Activated gamma-delta T cell treated with anti-CD3 and anti-CD28 coated beads, Interleukin-2, amount 50 U/mL, for 16 hours (primary cell): ENCODE data around the gene ELL2.
"Not testable (repeated sequence)": the region's sequence is repeated elsewhere in the genome, so short reads cannot be mapped to it uniquely, and the experiment has no call there.

Experiments
- DNase-seq: peaks from one replicate; pipeline ENCODE4 v3.0.0-alpha.2; 2020; ENCODE audit warnings: low read depth

ELL2 gene

DNA sequence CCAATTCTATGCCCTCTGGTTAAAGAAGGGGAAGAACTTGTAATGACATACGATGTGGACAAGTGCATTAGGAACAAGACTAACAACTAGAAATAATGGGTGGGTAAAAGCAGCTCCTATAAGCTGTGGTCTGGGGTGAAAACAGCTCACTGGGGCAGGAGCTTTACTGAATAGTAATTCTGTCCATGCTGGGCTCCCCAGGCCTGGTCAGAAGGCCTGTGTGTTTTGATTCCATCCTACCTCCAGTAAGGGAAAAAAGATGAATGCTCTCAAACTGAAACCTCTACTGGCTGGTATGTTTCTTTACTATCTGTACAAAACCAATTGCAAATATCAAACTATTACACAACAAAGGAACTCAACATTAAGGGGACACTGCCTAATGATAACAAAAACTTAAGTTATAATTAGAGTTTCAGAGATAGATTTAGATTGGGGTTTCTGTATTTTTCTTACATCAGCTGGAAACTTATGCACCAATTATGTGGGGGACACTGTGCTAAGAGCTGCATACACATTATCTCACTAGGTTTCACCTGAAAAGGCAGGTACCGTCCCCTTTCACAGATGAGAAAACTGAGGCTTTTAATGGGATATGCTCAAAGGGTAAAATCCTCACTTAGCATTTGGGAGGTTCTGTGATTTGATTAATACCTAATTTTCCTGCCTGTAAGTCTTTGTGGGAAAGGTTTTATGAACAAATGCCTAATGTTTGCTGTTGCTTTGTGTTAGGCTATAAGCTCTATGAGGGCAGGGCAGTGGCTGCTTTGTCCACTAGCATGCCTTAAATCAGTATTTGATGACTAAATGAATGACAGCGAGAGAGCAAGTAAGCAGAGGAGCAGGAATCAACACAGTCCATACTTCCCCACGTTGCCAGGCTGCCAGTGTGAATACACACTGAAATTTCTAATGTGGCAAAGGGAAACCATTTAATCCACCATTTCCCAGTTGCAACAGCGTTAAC, 53.6 kb downstream of the ELL2 start:
- DNase-seq: no peak

DNA sequence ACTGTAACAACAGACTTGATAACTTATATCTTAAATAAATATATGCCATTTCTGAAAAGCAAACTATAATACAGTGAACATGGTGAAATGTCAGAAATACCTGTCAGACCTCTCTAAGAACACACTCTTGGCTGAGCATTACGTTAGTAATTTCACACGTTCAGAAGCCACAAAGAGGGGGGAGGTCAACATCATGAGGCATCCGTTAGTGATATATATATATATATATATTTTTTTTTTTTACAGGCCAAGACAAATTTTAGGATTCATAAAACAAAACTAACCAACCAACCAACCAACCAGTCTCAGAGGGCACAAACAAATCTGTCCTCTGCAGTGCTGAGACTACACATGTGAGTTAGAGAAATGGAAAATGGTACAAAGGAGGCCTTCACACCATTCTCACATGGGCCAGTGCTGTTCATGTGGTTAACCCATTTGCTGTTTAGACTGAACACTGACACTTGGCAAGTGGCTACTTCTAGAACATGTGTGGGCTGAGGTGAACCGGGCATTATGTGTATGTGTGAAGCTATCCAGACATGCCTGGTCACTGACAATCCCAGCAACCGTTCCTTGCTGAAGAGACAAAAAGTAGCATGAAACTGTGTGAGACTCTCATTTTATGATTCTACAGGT, 54.5 kb downstream of the ELL2 start:
- no peak for DNase-seq

DNA sequence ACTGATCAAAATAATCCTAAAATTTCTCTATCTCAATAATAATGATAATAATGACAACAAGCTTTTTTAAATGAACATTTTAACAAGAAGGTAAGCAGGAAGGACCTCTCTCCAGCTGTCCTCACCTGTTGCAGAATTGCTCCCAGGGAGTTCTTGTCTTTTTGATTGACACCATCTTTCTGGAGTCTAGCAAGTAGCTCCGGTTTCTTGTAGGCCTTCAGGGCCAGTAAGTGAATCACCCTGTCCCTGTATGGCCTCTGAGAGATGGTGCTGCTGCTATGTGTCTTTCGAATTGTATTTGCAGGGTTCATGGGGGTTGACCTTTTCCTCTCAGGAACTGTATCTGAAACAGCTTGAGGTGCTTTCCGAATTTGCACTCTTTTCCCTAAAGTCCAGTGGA, 55.3 kb downstream of the ELL2 start:
- DNase-seq: not testable (repeated sequence)

- no peak for DNase-seq
Observed at GRCh38 chr5:95904827-95905226, 56.8 kb downstream of the ELL2 start.

DNA sequence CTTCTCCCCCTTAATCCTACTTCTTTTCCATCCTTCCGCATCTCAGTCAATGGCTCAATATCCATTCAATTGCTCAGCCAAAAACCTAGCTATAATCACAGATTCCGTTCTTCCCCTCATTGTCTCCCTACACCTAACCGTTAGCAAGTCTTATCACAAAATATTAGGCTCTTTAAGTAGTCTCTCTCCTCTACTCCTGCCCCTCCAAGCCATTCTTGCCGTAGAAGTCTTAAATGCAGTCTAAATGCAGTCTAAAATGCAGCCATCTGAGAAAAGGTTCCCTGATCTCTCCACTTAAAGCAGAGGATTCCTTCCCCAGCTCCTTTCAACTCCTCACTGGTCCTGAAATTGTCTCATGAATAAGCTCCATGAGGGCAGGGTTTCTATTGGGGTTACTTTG, 57.8 kb downstream of the ELL2 start:
- DNase-seq: no peak

DNA sequence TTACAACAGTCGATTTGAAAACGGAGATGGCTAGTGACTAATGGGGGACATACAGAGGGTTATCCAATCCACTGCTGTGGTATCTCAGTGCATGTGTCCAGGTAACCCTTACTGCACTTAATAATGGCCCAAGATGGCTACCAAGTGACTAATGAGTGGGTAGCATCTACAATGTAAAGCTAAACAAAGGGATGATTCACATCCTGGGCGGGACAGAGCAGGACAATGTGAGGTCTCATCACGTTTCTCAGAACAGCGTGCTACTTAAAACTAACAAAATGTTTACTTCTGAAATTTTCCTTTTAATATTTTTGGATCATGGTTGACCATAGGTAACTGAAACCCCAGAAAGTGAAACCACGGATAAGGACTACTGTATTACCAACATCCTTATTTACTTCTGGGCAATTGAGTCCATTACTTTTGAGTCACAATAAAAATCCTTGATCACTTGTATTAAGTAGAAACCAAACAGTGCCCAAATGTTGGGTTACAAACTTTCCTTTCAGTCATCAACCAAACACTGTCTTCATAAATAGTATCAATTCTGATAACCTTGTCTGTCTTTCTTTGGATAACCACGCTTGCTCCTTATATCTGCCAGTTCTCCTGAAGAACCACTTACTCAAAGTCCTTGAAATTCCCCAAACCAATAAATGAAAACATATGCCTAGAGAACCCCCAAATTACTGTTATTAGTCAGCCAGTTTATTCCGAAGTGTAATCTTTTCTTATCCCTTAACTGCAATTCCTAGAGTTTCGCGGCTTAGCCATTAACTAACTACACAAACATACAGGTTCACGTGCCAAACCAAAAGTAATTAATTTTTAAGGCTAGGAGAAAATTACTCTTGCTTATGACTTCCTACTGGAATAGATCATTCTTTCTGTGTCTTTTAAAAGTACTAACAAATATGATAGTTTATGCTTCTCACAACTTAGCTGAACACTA, 59.7 kb downstream of the ELL2 start:
- no peak for DNase-seq

GRCh38 chr5:95900383-95900958, 61.2 kb downstream of the ELL2 start:
- no peak for DNase-seq

- DNase-seq: no peak
Observed at GRCh38 chr5:95899829-95900228, 61.8 kb downstream of the ELL2 start.

DNA sequence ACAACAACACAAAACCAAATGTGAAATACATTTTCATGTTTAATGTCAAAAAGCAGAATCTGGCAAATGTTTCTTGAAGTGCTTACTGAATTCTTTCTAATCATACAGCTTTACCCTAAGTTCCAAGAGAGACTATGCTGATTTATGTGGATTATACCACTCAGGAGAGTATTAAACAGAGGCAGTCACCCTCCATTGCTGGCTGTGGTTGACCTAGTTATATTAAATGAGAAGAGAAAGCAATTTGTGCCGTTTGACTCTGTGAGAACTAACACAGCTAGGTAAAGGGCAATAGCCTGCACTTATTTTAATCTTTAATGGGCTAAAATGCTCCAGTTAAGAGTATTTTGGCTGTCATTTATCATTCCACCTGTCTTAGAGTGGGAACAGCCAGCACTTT, 62.6 kb downstream of the ELL2 start:
- DNase-seq: no peak

DNA sequence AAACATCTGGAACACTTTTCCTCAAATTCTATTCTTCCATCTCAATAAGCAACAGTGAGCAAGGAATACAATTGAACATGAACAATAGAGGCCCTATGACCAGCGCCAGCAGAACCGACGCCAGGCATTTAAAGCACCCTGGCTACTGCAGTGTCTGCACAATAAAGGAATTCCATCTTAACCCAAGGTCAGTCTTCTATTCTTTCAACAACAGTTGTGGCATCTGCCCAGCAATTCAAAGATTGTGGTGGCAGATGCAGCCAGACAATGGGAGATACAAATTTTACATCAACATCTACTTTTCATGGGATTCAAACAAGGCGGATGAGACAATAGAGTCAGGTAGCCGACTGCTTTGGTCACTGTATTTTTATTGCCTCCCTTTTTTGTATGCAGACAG, 65.9 kb downstream of the ELL2 start:
- no peak for DNase-seq

GRCh38 chr5:95895251-95895650, 66.4 kb downstream of the ELL2 start:
- no peak for DNase-seq

DNA sequence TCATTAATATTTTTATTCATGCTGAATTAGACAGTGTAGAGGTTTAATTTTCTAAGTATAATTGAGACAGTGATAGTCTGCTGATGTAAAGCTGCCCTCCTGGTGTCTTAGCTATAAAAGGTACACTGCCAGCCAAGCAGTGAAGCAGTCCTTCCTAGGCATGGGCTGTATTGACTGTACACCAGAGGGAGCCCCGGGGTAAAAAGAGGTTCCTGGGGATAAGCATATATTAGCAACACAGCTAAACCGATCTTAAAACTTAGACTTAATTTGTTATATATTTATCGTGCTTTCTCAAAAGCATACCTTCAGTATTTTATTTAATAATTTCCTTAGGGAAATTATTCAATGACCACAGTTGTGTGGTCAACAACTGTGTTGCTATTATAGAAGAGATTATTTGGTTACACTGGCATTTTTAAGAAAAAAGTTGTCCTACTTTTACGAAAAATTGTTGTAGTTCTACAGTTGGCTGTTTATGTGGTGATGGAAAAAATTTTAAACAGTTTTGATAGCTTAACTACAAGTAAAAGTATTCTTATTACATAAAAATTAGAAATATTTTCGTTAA, 68.8 kb downstream of the ELL2 start:
- no peak for DNase-seq

- no peak for DNase-seq
Observed at GRCh38 chr5:95891499-95891898, 70.2 kb downstream of the ELL2 start.

- no peak for DNase-seq
Observed at GRCh38 chr5:95889076-95889475, 72.6 kb downstream of the ELL2 start.

DNA sequence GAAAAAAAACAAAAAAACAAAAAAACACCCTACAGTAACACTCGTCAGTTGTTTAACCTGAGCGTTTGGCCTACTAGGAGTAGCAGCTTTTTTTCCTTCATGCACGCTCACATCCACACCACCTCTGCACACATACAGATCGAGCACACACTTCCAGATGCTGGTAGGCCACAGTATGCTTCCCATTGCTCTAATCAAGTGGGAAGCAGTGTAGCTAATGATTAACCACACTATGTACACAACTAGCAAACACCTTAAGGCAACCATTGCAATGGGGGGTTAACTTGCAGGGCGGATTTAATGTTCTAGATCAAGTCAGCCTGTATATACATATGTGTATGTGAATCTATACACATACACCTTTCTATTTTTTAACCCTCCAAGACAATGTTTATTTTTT, 73.7 kb downstream of the ELL2 start:
- no peak for DNase-seq

DNA sequence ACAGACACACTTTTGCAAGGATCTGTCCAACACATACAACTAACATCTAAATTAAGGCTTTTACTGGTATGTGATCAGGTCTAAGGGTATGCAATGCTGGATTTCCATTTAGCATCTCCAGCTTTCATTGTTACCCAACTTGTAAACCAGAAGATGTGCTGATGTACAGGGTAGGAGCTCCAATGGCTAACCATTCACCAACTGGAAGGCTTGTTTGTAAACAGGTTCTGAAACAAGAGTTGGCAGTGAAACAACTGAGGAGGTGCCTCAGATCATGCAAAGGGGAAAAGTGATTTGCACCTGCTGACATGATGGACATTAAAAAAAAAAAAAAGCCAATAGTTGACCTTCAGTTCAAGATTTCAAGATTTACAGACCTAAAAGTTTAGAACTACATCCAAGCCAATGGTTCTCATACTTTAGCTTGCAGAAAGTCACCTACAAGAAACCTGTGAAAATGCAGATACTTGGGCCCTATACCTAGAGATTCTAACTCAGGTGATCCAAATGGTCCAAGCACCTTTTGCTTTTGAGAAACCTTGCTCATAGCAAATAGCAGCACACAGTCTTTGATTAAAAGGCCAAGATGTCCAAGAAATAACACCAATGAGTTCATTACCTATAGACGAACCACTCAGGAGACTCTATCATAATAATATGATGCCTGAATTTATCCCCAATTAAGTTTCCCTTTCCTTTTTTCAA, 75.2 kb downstream of the ELL2 start:
- DNase-seq: no peak

GRCh38 chr5:95884511-95884910, 77.1 kb downstream of the ELL2 start:
- no peak for DNase-seq

- DNase-seq: no peak
Observed at GRCh38 chr5:95884017-95884325, 77.7 kb downstream of the ELL2 start.

DNA sequence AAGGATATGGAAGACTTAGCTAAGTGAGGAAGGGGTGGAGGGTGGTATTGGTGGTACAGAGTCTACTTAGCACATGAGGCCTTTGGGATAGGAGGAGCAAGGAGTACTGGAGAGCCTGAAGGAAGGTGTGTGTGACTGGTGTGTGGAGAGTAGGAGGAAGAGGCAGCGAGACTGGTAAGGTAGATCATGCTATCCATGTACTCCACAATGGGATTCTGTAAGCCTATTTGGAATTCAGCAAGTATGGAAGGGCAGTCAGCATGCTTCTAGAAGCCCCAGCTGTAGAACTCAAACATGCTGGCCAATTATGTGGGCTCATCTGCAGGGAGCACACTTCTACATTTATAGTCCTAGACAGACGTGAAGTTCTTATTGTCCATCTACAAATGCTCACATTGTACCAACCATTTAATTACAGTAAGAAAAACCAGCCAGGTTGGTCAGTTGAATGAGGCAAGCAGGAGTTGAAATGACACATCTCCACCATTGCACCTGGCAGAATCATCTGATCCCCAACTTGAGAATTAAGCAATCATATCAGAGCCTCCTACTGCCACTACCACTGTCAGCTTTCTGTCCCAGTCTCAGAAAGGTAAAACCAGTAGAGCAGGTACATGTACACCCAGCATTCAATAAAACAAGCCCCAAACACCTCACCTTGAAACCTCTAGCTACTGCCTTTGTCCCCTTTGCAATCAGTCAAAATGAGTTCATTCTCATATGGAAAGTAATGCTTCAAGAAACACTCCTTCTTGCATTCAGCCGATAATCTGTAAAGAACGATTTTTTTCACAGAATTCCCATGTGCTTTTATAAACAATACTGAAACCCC, 78.2 kb downstream of the ELL2 start:
- DNase-seq: no peak

DNA sequence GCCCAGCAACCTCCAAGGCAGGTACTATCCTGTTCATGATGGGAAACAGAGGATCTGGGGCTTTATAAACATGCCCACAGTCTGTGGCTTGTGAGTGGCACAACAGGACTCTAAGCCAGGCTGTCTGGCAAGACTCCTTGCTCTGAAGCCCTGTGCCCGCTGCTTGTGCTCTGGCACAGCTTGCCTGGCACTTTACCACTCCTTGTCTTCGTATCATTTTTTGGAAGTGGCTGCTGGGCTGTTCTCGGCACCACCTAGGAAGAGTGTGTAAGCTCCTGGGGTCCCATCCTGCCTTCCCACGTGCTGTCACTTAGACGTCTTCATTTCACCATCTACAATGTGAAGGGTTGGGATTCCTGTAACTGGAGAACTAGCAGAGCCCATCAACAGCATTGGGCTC, 79.8 kb downstream of the ELL2 start:
- DNase-seq: no peak
